ENCODE measurements around the gene TBX18.

DNA sequence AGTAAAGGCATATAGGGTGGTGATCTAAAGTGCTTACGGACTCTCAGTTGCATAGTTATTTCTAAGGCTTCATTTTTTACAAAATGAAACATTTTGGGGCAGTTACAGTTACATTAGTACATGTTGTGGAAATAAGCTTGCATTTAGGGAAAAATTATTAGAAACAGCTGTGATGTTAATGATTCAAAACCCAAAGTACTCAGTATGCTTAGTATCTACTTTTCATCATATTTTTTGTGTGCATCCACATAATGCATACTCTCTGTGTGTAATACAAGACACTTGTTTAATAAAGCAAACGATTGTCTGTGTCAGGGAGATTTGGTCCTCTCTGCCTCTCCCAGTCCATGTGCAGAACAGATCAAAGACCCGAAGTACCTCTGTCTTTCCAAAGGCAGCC is 11.4 kb upstream of the TBX18 start:
- TF ChIP-seq CTCF (IDR thresholded peaks at IDR 0.05), result no peak
- no peak for TF ChIP-seq POLR2A (IDR thresholded peaks at IDR 0.05)
